ENCODE results near the gene FBXL13.
"Not testable (repeated sequence)": the region's sequence is repeated elsewhere in the genome, so short reads cannot be mapped to it uniquely, and the experiment has no call there.

FBXL13 gene

GRCh38 chr7:103023578-103023977 is 51.0 kb downstream of the FBXL13 start:
- DNase-seq (ENCODE audit: low read depth) = not testable (repeated sequence)

DNA sequence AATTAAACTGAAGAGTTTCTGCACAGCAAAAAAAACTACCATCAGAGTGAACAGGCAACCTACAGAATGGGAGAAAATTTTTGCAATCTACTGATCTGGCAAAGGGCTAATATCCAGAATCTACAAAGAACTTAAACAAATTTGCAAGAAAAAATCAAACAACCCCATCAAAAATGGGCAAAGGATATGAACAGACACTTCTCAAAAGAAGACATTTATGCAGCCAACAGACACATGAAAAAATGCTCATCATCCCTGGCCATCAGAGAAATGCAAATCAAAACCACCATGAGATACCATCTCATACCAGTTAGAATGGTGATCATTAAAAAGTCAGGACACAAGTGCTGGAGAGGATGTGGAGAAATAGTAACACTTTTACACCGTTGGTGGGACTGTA is 53.1 kb downstream of the FBXL13 start:
- not testable (repeated sequence) for DNase-seq (ENCODE audit: low read depth)

DNA sequence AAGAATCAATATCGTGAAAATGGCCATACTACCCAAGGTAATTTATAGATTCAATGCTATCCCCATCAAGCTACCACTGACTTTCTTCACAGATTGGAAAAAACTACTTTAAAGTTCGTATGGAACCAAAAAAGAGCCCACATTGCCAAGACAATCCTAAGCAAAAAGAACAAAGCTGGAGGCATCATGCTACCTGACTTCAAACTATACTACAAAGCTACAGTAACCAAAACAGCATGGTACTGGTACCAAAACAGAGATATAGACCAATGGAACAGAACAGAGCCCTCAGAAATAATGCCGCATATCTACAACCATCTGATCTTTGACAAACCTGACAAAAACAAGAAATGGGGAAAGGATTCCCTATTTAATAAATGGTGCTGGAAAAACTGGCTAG is 53.7 kb downstream of the FBXL13 start:
- not testable (repeated sequence) for DNase-seq (ENCODE audit: low read depth)

GRCh38 chr7:103018295-103018694 is 56.3 kb downstream of the FBXL13 start:
- not testable (repeated sequence) for DNase-seq (ENCODE audit: low read depth)

- DNase-seq (ENCODE audit: low read depth) = no peak
These were observed 62.9 kb downstream of the FBXL13 start for GRCh38 chr7:103011650-103012049.

DNA sequence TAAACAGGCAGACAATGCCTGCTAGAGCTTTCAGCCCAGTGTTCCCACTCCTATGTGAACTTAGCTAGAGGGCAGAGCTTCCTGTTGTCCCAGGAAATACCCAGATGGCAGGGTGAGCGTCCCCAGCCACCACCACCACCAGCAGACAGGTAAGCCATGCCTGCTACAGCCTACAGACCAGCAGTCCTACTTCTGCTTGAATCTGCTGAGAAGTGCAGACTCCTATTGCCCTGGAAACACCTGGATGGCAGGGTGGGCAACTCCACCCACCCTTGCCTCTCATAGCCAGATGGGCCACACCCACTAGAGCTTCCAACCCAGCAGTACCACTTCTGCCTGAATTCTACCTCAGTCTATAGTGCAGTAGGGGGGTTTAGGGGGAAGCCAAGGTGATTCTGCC is 64.4 kb downstream of the FBXL13 start:
- DNase-seq (ENCODE audit: low read depth) = no peak

- DNase-seq (ENCODE audit: low read depth) = no peak
These were observed 65.0 kb downstream of the FBXL13 start for GRCh38 chr7:103009466-103010185.

DNA sequence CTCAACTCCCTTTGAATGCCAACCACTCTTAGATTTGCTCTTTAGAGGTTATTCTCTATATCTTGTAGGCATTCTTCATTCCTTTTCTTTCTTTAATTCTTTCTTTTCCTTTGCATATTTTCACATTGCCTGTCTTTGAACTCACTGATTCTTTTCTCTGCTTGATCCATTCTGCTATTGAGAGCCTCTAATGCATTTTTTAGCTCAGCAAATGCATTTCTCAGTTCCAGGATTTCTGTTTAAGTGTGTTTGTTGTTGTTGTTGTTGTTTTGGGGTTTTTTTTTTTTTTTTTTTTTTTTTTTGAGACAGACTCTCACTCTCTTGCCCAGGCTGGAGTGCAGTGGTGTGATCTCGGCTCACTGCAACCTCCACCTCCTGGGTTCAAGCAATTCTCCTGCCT is 71.6 kb downstream of the FBXL13 start:
- DNase-seq (ENCODE audit: low read depth) = no peak

DNA sequence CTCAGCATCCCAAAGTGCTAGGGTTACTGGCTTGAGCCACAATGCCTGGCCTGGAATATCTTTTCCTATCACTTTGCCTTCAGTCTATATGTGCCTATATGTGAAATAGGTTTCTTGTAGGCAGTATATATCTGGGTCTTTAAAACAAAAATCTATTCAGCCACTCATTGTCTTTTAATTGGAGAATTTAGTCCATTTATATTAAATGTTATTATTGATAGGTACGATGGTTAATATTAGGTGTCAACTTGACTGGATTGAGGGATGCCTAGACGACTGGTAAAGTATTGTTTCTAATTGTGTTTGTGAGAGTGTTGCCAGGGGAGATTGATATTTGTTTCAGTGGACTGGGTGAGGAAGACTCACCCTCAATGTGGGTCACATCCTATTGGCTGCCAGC is 73.4 kb downstream of the FBXL13 start:
- no peak for DNase-seq (ENCODE audit: low read depth)

GRCh38 chr7:102996957-102997356 is 77.6 kb downstream of the FBXL13 start:
- DNase-seq (ENCODE audit: low read depth) = no peak

- DNase-seq (ENCODE audit: low read depth) = not testable (repeated sequence)
These were observed 79.0 kb downstream of the FBXL13 start for GRCh38 chr7:102995609-102996008.

DNA sequence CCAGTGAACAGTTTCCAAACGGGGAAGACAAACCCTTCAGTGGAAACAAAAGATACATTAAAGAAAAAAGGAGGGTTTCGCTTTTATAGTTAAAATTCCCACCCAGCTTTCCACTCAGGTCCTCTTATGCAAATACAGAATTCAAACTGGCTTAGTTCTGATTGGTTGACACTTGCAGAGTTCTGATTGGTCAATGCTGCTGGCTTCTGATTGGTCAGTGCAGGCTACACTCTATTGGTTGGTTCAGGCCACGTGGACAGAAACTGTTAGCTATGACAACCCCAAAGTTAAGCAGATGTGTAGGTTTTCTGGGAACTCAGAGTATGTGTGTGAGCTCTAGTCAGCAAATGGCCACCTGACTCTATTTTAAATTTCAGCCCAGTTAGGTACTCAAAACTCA is 80.0 kb downstream of the FBXL13 start:
- DNase-seq (ENCODE audit: low read depth) = no peak

- no peak for DNase-seq (ENCODE audit: low read depth)
These were observed 80.9 kb downstream of the FBXL13 start for GRCh38 chr7:102993718-102994029.

GRCh38 chr7:102992938-102993717 is 81.5 kb downstream of the FBXL13 start:
- DNase-seq (ENCODE audit: low read depth) = peak; percentile 93

GRCh38 chr7:102992509-102992937 is 82.1 kb downstream of the FBXL13 start:
- DNase-seq (ENCODE audit: low read depth) = no peak

DNA sequence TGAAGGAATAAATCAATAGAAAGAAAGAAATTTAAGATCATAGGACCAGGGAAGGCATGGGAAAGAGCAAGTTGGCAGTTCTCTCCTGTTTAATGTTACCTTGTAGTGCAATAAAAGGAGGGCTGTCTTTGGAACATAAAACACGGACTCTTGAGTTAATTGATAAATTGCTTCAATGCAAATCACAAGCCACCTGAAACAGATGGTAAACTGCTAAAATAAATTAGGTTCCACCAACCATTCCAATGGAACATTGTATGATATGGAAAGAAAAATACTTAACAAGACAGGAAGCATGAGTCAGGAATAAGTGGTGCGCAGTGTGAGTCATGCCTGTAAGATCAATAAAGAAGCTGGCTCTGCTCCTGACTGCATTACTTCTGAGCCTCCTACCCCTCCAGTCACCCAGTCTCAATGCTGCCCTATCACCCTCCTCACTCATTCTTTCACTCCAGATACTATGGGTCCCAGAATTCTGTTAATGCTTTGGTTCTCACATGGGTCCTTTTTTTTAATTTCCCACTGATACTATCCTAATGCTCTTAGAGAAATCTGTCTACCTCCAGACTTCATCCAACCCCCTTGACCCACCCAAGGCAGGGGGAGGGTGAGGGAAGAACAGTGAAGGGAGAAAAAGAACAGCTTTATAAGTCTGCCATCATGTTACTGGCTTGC is 82.9 kb downstream of the FBXL13 start:
- peak; percentile 98 for DNase-seq (ENCODE audit: low read depth)

DNA sequence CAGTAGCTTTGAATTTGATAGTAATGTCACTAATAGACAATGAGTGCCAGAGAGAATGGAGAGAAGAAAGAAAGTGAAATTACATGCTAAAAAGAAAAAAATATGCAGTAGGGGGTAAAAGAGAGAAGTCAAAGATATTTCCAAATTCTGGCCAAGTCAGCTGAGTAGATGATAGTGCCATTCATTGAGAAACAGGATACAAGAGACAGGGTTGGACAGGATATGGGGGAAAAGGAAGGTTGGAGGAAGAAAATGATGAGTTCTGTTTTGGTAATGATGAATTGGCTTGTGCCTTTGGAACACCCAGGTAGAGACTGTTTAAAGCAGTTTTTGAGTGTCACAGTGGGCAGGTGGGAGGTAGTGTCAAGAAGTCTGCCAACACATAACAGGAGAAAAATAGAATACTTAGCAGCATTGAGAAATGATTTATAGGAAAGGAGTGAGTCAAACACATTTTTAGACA is 83.5 kb downstream of the FBXL13 start:
- DNase-seq (ENCODE audit: low read depth) = no peak

- no peak for DNase-seq (ENCODE audit: low read depth)
These were observed 84.0 kb downstream of the FBXL13 start for GRCh38 chr7:102990642-102991041.

GRCh38 chr7:102988631-102989560 is 85.7 kb downstream of the FBXL13 start:
- no peak for DNase-seq (ENCODE audit: low read depth)

GRCh38 chr7:102988088-102988487 is 86.5 kb downstream of the FBXL13 start:
- DNase-seq (ENCODE audit: low read depth) = no peak

- peak; percentile 36 for DNase-seq (ENCODE audit: low read depth)
These were observed 89.3 kb downstream of the FBXL13 start for GRCh38 chr7:102985176-102985783.

Measured in iris pigment epithelial cell (primary cell).